ENCODE data around the gene CDH15. TPM values are rescaled to one million over a fixed set of nuclear protein-coding genes. Genes with fewer than 3 reads are reported as not detected.

CDH15 gene
- total RNA-seq, 1 experiment from 2014 or later: not detected

DNA sequence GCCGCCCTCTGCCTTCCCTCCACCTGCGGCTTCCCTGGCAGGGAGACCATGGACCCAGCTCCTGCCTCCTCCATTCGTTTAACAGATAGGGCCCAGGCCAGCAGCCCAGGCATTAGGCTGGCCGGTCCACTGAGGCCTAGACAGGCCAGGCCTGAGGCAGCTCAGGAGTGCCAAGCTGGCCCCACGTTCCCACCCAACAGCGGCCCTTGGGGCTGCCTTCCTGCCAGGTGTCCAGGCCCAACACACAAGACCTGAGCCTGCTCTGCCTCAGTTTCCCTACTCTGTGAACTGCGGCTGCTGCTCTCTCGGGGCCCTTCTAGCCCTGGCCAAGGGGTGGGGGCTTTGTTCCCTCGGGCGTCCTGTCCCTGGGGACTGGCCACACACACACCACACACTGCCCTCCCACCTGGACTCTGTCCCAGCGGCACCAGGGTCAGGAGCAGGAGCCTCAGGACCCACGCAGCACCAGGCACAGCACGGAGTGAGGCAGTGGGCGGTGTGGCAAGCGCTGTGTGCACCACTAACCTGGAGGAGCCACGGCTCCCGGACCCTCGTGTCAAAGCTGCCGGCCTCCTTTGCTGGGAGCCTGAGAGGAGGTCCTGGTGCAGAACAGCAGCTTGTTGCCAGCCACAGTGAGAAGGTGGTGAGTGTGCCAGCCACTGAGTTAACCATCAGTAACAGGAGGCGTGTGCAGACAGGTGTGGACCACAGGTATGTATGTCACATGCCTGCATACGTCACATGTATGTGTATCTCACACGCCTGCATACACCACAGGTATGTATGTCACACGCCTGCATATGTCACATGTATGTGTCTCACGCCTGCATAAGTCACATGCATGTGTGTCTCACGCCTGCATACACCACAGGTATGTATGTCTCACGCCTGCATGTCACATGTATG is 14.6 kb upstream of the CDH15 start:
- BruUV-seq (replicated peaks): no TSS peak

GRCh38 chr16:89157778-89158177 is 13.8 kb upstream of the CDH15 start:
- intact Hi-C loops (cut with micrococcal nuclease; ENCODE audit: unreplicated experiment): no loop called here
- CTCF ChIA-PET: no interaction called here
- Mint-ChIP-seq H3K9me3 (ENCODE audit: low read depth, unreplicated experiment) (no peaks in the 10 kb centered on the region), H3K27ac (ENCODE audit: unreplicated experiment) (no peak overlapping the region), H3K27me3 (ENCODE audit: unreplicated experiment) (peaks cover 44% of the 10 kb centered on the region), H3K36me3 (ENCODE audit: insufficient read depth, unreplicated experiment) (peaks cover 39% of the 10 kb centered on the region), H3K4me3 (ENCODE audit: low read depth, unreplicated experiment) (no peak overlapping the region), H3K4me1 (ENCODE audit: low read depth, unreplicated experiment) (peaks cover 6% of the 10 kb centered on the region)
- no TSS peak for BruUV-seq (replicated peaks)
- TF ChIP-seq, protein P1, sequence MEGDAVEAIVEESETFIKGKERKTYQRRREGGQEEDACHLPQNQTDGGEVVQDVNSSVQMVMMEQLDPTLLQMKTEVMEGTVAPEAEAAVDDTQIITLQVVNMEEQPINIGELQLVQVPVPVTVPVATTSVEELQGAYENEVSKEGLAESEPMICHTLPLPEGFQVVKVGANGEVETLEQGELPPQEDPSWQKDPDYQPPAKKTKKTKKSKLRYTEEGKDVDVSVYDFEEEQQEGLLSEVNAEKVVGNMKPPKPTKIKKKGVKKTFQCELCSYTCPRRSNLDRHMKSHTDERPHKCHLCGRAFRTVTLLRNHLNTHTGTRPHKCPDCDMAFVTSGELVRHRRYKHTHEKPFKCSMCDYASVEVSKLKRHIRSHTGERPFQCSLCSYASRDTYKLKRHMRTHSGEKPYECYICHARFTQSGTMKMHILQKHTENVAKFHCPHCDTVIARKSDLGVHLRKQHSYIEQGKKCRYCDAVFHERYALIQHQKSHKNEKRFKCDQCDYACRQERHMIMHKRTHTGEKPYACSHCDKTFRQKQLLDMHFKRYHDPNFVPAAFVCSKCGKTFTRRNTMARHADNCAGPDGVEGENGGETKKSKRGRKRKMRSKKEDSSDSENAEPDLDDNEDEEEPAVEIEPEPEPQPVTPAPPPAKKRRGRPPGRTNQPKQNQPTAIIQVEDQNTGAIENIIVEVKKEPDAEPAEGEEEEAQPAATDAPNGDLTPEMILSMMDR (IDR thresholded peaks at IDR 0.05; ENCODE audit: unreplicated experiment): no peak
- DNase-seq: no peak

More for the DNA sequence above, 14.6 kb upstream of the CDH15 start:
- Mint-ChIP-seq H3K27ac (ENCODE audit: unreplicated experiment) (peak overlapping the region; percentile 45), H3K9me3 (ENCODE audit: low read depth, unreplicated experiment) (no peaks in the 10 kb centered on the region), H3K36me3 (ENCODE audit: insufficient read depth, unreplicated experiment) (peaks cover 43% of the 10 kb centered on the region), H3K4me1 (ENCODE audit: low read depth, unreplicated experiment) (peaks cover 6% of the 10 kb centered on the region), H3K4me3 (ENCODE audit: low read depth, unreplicated experiment) (no peak overlapping the region), H3K27me3 (ENCODE audit: unreplicated experiment) (peaks cover 36% of the 10 kb centered on the region)
- intact Hi-C loops (cut with micrococcal nuclease; ENCODE audit: unreplicated experiment): no loop called here
- DNase-seq: no peak
- CTCF ChIA-PET: no interaction called here
- TF ChIP-seq, protein P1 (IDR thresholded peaks at IDR 0.05; ENCODE audit: unreplicated experiment): no peak

DNA sequence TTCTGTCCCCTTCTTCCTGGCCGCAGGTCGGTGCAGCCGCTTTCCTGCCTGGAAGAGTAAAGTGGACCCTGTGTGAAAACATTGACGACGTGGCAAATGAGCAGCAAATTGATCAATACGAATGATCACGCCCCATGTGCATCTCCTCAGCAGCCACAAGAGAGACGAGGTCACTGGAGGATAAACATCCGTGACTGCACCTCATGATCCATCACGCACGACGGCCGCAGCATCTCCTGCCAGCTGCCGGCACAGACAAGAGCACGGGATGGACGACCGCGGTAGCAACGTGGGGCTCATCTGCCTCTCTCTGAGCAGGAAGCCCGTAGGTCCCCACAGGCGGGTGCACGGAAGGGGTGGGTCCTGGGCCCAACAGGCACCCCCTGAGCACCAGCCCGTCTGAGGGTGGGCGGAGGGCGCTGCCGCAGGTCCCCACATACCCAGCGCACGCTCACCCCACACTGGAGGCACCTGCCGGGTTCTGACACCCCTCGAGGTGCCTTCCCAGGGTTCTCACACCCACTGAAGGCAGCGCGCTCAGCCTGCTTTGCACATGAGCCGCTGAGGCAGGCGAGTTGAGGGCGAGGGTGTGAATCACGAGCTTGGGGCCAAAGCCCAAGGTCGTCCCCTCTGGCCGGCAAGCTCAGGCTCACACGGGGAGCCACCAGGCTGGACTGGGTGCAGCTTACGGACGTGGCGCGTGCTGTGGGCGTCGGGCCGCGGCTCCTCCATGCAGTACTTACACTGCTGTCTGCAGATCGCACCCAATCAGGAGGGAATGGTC is 12.3 kb upstream of the CDH15 start:
- CTCF ChIA-PET: no interaction called here
- no peak for DNase-seq
- H3K4me3 Mint-ChIP-seq (ENCODE audit: low read depth, unreplicated experiment): no peak overlapping the region
- H3K36me3 Mint-ChIP-seq (ENCODE audit: insufficient read depth, unreplicated experiment): peaks cover 29% of the 10 kb centered on the region
- TF ChIP-seq, protein P1 (IDR thresholded peaks at IDR 0.05; ENCODE audit: unreplicated experiment): no peak
- no peak overlapping the region for H3K27ac Mint-ChIP-seq (ENCODE audit: unreplicated experiment)
- intact Hi-C loops (cut with micrococcal nuclease; ENCODE audit: unreplicated experiment): no loop called here
- peaks cover 43% of the 10 kb centered on the region for H3K27me3 Mint-ChIP-seq (ENCODE audit: unreplicated experiment)
- no peaks in the 10 kb centered on the region for H3K9me3 Mint-ChIP-seq (ENCODE audit: low read depth, unreplicated experiment)
- H3K4me1 Mint-ChIP-seq (ENCODE audit: low read depth, unreplicated experiment): peaks cover 3% of the 10 kb centered on the region
- BruUV-seq (replicated peaks): no TSS peak

DNA sequence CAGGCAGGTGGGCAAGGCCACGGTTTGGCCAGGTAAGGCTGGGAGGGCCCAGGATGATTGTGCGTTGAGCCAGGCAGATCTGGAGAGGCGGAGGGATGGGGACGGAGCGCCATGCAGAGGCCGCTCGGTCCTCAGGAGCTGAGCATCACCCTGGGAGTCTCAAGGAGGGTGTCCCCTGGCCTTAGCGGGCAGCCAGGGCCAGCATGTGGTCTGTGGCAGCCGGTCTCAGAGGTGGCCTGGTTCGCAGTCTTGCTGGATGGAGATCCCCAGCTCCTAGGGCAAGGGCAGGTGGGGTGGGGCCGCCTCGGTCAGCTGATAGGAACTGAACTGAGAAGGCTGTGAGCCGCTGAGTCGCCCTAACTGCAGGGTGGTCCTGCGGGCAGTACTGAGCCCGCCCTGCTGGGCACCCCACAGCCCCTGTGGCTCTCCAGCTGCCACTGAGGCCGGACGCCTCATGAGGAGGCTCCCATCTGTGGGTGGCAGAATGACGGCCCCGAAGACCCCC is 11.6 kb upstream of the CDH15 start:
- CTCF ChIA-PET: interaction anchor here (0.5 kb wide), 1 partner anchor 65 kb away, joined by 3 read pairs; no protein-coding TSS in a partner anchor

More for the DNA sequence above, 11.6 kb upstream of the CDH15 start:
- intact Hi-C loops (cut with micrococcal nuclease; ENCODE audit: unreplicated experiment): no loop called here
- TF ChIP-seq, protein P1 (IDR thresholded peaks at IDR 0.05; ENCODE audit: unreplicated experiment): no peak
- Mint-ChIP-seq H3K36me3 (ENCODE audit: insufficient read depth, unreplicated experiment) (peaks cover 22% of the 10 kb centered on the region), H3K27me3 (ENCODE audit: unreplicated experiment) (peaks cover 40% of the 10 kb centered on the region), H3K4me1 (ENCODE audit: low read depth, unreplicated experiment) (no peaks in the 10 kb centered on the region), H3K4me3 (ENCODE audit: low read depth, unreplicated experiment) (no peak overlapping the region), H3K9me3 (ENCODE audit: low read depth, unreplicated experiment) (no peaks in the 10 kb centered on the region), H3K27ac (ENCODE audit: unreplicated experiment) (no peak overlapping the region)
- no peak for DNase-seq
- no TSS peak for BruUV-seq (replicated peaks)
